Limb (tissue), 2 donors: ENCODE results near the gene RIT2.
"Not testable (repeated sequence)": the region's sequence is repeated elsewhere in the genome, so short reads cannot be mapped to it uniquely, and the experiment has no call there.

Source experiments
- DNase-seq, 2 donors: peaks; one replicate each; pipeline ENCODE4 v3.0.0-alpha.2; 2016; ENCODE audit errors: extremely low spot score in 2 of 2

Gene RIT2

GRCh38 chr18:42773870-42774269 is 341.6 kb downstream of the RIT2 start:
- DNase-seq = no peak

GRCh38 chr18:42771936-42772335 is 343.5 kb downstream of the RIT2 start:
- DNase-seq = no peak

- no peak for DNase-seq
These were observed 350.2 kb downstream of the RIT2 start for GRCh38 chr18:42765302-42765701.

- DNase-seq = no peak
These were observed 355.2 kb downstream of the RIT2 start for GRCh38 chr18:42760290-42760689.

GRCh38 chr18:42758852-42759251 is 356.6 kb downstream of the RIT2 start:
- DNase-seq = no peak

GRCh38 chr18:42756214-42756613 is 359.3 kb downstream of the RIT2 start:
- DNase-seq = no peak

GRCh38 chr18:42752916-42753315 is 362.6 kb downstream of the RIT2 start:
- no peak for DNase-seq

GRCh38 chr18:42746794-42747193 is 368.7 kb downstream of the RIT2 start:
- no peak for DNase-seq

GRCh38 chr18:42745931-42746330 is 369.6 kb downstream of the RIT2 start:
- no peak for DNase-seq

GRCh38 chr18:42745171-42745570 is 370.3 kb downstream of the RIT2 start:
- no peak for DNase-seq

- DNase-seq = no peak
These were observed 371.9 kb downstream of the RIT2 start for GRCh38 chr18:42743373-42744138.

GRCh38 chr18:42742969-42743368 is 372.5 kb downstream of the RIT2 start:
- DNase-seq = no peak

GRCh38 chr18:42742474-42742873 is 373.0 kb downstream of the RIT2 start:
- no peak for DNase-seq

- DNase-seq = not testable (repeated sequence)
These were observed 373.6 kb downstream of the RIT2 start for GRCh38 chr18:42741805-42742347.

GRCh38 chr18:42741299-42741698 is 374.2 kb downstream of the RIT2 start:
- DNase-seq = not testable (repeated sequence)

GRCh38 chr18:42736074-42736473 is 379.4 kb downstream of the RIT2 start:
- no peak for DNase-seq

GRCh38 chr18:42734520-42734919 is 381.0 kb downstream of the RIT2 start:
- no peak for DNase-seq

- no peak for DNase-seq
These were observed 385.2 kb downstream of the RIT2 start for GRCh38 chr18:42730272-42730671.

- no peak for DNase-seq
These were observed 396.3 kb downstream of the RIT2 start for GRCh38 chr18:42719221-42719620.

GRCh38 chr18:42712065-42712464 is 403.4 kb downstream of the RIT2 start:
- no peak for DNase-seq

GRCh38 chr18:42707080-42707479 is 408.4 kb downstream of the RIT2 start:
- DNase-seq = no peak

GRCh38 chr18:42706618-42707017 is 408.9 kb downstream of the RIT2 start:
- peak in 1 of 2 donors; percentile 36 for DNase-seq

GRCh38 chr18:42706029-42706608 is 409.4 kb downstream of the RIT2 start:
- DNase-seq = no peak
